ENCODE results near the gene FBXW7.

Gene FBXW7

DNA sequence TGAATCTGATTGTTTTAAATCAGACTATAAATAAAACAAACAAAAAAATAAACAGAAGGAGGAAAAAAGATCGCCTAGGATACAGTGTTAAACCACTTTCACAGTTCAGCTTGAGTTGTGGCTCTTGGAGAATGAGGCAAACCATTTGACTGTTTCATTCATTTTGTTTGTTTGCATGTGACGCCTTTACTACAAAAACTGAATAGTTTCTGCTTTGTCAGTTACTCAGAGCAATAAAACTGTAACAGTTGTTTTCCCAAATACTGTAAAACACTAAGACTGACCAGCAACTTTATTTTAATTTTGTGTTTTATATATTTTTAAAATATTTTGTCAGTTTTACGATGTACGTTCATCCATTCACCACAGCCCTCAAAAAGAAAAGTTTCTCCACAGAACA is 214.5 kb downstream of the FBXW7 start:
- DNase-seq, result no peak

- DNase-seq, result no peak
Measured at GRCh38 chr4:152316969-152317368, 218.9 kb downstream of the FBXW7 start.

DNA sequence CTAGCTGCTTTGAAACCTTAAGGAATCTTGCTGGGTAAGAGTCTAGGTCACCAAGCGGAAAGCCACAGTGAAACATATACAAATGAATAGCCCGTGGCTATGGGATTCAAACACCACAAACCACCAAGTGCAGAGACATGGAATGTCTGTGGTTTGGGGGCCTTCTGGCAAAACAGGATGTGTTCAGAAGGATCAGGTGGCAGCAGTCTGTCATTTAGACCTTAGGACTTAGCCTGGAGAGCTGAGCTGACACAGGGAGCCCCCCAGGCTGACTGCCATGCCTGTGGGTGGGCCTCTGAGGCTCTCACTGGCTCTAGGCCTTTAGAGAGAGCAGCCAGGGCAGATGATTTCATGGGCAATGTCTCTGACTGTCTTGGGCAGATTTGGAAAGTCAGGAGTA is 225.6 kb downstream of the FBXW7 start:
- no peak for DNase-seq

- DNase-seq, result no peak
Measured at GRCh38 chr4:152309418-152309817, 226.5 kb downstream of the FBXW7 start.

- no peak for DNase-seq
Measured at GRCh38 chr4:152308951-152309350, 226.9 kb downstream of the FBXW7 start.

DNA sequence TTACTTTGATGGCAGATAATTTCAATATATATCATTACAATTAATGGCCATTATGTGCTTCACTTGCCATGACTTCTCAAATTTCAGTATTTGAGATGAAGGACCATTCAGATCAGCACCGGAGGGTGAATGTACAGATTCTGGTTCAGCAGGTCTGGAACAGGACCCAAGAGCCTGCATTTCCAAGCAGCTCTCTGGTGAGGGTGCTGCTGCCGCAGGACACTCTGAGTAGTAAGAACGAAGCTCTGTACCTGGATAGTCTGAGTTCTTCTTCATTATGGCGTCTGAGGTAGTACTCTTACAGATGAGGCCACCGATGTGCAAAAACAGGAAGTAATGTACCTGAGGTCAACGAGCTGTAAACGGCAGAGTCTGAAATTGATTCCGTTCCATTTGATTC is 228.2 kb downstream of the FBXW7 start:
- no peak for DNase-seq

DNA sequence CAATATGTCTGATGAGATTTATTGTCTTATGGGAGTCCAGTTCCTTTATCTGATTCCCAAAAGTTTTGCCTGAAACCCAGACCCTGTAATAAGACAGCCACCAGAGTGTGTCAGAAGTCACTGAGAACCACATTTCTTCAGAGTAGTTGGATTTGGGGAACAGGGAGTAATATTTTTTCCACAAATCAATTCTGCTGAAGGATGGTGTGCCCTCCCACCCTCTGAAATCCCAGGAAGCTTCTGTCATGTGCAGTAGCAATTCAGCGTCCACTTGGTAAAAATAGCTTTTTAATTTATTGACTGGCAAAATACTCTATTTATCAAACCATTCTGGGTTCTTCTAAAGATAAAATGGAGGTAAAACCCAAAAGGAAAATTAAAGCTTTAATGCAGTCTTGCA is 229.4 kb downstream of the FBXW7 start:
- DNase-seq, result no peak

DNA sequence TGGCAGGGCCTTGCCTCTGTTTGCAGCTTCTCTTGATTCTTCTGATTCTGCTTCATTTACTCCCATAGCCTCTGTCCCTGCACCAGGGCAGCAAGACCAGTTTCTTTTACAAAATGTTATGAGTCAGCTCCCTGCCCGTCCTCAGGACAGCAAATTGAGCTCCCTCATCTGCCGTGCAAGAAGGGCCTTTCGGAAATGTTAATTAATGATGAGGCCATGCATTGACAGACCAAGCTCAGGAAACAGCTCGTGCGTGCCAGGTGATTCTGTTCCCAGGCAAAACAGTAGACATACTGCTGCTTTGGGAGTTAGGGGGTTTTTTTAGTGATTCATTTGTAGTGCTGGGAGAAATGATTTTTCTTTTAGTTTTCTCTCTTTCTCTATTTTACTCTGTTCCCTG is 231.7 kb downstream of the FBXW7 start:
- no peak for DNase-seq

DNA sequence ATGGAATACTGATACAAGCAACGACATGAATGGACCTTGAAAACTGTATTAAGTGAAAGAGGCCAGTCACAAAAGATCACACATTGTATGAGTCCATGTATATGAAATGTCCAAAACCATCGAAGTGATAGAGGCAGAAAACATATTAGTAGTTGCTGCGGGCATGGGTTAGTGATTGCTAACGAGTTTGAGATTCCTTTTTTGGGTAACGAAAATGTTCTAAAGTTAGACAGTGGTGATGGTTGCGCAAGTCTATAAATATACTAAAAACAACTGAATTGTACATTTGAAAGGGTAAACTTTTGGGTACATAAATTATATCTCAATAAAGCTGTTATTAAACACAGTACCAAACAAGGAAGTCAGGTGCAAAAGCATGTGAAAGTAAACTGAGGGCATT is 234.5 kb downstream of the FBXW7 start:
- no peak for DNase-seq

DNA sequence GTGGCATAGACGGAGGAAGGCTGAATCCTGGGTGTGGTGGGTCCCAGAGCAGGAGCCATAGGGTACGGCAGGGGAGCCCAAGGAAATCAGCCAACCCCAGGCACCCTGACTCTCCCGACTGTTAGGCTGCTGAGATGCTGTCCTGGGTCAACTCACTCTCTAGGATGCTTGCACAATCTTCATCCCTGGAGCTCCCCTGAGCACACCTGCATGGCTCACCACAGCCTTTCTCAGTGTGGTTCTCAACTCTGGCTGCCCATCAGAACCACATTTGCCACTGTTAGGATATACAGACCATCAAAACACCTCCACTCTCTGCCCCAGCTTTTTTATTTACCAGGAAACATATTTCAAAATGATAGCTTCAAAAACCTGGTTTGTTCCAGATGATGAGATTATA is 236.3 kb downstream of the FBXW7 start:
- DNase-seq, result no peak

DNA sequence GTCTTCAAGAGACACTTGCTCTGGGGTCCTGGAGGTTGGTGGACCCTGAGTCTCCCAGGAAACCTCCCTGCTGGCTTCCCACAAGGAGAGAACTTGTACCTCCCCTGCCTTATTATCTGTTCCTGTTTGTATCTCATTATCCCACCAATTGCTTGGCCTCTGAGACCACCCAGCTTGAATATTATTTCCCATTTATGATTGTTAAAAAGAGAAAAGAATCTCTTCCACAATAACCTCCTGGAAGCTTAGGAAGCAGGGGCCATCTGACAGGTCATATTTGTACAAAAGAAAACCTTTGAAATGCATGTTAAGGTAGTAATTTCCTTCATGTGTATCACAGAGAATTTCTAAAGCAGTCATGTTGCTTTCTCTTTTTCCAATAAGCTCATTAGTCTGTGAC is 239.5 kb downstream of the FBXW7 start:
- DNase-seq, result no peak

GRCh38 chr4:152294765-152295164 is 241.1 kb downstream of the FBXW7 start:
- no peak for DNase-seq

DNA sequence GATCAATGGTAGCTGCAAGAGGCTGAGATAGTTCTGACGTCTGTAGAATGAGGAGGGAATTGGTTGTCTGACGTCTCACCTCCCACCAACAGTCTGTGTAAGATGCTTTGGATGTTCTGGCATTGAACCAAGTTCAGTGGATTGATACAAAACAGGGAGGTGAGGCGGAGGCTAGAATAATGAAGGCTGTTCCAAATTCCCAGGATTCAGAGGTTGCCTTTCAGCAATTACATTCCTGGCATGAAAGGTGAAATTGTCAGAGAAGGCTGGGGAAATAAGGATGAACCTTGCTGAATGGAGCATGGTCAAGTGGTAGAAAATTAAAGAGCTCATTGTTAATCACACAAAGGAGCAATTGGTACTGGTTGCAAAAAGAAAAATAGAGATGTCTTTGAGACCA is 241.6 kb downstream of the FBXW7 start:
- no peak for DNase-seq

DNA sequence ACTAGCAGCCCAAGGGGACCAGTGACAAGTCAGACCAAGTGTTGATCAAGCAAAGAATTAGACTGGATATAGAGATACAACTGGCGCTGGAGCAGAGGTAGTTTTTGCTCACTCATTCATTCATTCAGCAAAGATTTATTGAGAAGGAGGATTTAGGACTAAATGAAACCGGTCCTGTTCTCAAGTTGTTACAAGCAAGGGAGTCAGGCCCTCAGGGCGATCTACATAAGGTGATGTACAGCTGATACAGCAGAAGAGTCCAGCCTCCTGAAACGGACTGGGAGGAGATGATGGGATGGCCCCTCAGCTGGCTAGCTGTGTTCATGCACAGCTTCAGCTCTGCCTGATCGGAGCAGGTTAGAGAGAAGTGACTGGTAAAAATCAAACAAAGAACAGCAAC is 242.4 kb downstream of the FBXW7 start:
- no peak for DNase-seq

- no peak for DNase-seq
Measured at GRCh38 chr4:152290366-152290921, 245.4 kb downstream of the FBXW7 start.

DNA sequence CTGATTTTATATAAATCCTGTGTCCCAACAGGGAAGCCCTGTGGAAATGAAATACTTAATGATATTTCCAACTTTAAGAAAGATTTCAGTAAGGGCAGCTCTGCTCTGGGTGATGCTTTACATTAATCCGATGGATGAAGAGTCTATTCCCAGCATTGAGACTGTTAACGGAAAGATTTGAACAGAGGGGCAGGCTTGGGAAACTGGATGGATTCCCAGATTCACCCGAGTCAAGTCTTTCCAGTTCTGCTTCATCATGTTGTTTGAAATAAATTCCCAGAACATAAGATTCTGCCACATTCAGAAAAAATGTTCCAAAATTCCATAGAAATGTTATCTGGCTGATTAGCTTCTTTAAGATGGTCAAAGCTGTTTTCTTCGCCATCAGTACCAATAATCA is 246.0 kb downstream of the FBXW7 start:
- no peak for DNase-seq

DNA sequence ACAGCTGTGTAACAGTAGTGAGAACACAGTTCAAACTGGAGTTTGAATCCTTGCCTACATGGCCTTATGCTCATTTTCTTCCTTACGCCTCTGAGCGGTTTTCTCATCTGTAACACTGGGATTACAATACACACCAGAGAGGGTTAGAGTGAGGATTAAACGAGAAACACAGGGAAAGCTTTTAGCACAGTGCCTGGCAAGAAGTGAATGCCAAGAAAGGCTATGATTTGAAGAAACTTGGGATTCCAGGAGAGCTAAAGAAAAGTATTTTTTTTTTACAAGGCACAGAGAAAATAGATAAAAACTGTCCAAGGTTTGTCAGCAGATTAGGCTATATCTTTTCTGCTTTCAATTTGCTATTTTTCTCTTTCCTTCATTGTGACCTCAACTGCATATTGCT is 246.4 kb downstream of the FBXW7 start:
- DNase-seq, result no peak

- no peak for DNase-seq
Measured at GRCh38 chr4:152283801-152284470, 252.0 kb downstream of the FBXW7 start.

DNA sequence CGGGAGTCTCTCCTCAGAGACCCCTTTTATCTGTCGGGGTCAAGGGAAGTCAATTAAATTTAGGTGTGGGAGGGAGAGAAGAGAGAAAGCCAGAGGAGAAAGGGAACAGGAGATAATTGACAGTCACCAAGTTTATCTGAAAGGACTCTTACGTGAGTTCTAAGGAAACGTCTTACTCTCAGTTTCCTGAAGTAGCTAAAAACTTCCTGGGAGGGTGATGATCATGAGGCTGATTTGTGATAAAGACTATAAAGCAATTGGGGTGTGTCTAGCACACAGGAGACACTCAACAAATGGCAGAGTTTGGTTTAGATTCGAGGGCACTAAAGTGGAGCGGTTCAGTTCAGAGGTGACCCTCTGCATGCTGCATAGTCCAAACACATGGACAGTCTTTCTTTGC is 254.1 kb downstream of the FBXW7 start:
- DNase-seq, result no peak

- no peak for DNase-seq
Measured at GRCh38 chr4:152281211-152281610, 254.7 kb downstream of the FBXW7 start.

DNA sequence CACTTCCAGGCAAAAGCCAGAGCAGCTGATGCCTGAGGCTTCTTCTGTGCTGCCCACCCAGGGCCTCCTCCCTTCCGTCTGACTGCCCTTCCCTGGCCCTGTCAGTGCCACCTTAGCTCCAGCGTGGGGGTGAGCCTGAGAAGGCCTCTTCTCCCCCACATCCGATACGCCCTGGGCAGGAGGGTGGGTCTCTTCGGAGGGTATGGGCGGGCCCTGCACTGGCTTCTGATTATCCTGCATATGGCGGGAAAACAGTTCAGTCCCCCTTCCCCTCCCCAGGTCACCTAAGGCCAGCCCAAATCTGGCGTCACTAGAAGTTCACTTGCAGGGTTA is 256.7 kb downstream of the FBXW7 start:
- no peak for DNase-seq

DNA sequence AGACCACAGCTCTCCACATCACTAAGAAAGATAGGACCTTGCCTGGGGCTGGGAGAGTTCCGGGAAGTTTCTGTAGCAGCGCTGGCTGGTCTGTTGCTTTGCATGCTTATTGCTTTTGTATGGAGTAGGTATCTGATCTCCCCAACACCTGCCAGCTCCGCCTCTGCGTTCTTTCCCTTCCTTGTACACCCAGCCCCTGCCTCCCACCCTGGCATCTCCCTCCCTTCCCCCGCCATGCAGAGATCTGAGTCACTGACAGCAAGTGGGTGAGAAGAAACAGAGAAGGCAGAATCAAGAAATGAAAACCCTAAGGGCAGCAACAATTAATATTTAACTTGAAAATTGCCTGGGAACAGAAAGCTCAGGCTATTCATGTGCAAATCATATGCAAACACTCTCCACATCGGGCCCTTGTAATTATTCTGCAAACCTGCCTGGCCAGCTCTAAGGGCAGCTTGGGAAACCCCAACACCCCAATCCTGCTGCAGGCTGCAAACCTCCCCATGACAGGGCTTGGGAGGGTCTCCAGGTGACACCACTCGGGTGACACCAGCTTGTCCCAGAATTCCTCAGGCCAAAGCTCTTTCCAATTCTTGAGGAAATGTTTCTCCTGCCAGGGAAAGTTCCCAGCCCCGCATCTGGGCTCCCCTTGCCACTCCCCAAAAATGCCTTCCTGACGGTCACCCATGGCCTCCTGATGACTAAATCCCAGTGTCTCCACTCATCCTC is 257.2 kb downstream of the FBXW7 start:
- no peak for DNase-seq

DNA sequence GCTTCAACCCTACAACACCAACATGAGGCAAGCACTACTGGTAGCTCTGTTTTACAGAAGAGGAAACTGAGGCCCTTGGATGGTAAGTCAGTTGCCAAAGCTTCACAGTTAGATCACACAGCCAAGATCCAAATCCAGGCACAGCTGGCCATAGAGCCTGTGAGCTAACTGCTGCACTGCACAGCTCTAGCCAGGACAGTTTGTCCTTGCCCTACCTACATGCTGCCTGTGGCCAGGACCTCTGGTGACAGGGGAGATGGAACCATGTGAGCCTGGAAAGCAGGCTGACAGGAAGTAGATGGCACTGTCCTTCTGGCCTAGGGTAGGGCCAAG is 257.8 kb downstream of the FBXW7 start:
- no peak for DNase-seq

GRCh38 chr4:152277333-152277732 is 258.6 kb downstream of the FBXW7 start:
- no peak for DNase-seq

DNA sequence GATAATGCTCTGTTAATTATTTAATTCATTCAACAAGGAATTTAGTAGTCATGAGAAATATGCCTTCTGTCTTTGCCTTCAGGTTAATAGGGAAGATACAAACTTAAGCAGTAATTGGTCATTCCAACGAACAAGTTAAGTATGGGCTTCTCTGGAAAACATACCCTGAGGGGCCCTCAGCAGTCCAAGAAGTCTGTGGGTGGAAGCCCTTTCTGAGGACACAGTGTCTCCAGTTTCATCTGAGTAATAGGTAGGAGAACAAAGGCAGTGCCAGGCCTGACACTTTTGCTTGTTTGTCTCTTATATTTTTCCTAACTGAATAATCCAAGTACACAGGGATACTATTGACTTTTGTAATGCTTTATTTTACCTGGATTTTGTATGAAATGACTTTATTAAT is 262.5 kb downstream of the FBXW7 start:
- DNase-seq, result no peak
